A673 (cell line): ENCODE results near the gene HJV.

ENCODE experiments used
- CTCF ChIP-seq: fragments of 300-800, 200-600 bp; sonication (generic); conservative IDR thresholded peaks from 2 replicates; pipeline ENCODE4 v1.5.1; 2017; ENCODE audit warnings: low read depth, mild to moderate bottlenecking, antibody characterized with exemption, low read length, moderate library complexity, mixed read lengths
- EZH2 ChIP-seq: fragments of 200-600 bp; sonication (generic); IDR thresholded peaks from 2 replicates; pipeline ENCODE4 v1.6.1; 2017; ENCODE audit warnings: borderline replicate concordance, low read depth, mild to moderate bottlenecking, mixed read lengths, antibody characterized with exemption, low read length; ENCODE audit not compliant: poor library complexity, severe bottlenecking

GRCh38 chr1:145978471-145978853 is 43.1 kb downstream of the HJV start:
- TF ChIP-seq CTCF (no peak), EZH2 (no peak)
